ENCODE measurements around the gene PLEKHA4.

DNA sequence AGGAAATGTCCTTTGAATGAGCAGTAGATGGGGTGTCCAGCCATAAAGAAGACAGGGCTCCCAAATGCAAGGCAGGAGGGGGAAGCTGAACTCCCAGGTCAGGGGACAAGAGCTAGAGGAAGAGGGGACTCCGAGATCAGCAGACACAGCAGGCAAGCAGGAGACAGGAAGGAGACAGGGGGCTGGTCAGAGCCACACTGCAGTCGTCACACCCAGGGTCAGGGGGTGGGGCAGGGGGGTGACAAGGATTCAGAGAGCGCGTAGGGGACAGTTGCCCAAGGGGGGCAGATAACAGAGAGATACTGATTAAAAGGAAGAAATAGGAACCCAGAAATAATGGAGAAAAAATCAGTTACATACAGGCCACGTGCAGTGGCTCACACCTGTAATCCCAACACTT, 35.4 kb downstream of the PLEKHA4 start:
- TF ChIP-seq, protein P1, sequence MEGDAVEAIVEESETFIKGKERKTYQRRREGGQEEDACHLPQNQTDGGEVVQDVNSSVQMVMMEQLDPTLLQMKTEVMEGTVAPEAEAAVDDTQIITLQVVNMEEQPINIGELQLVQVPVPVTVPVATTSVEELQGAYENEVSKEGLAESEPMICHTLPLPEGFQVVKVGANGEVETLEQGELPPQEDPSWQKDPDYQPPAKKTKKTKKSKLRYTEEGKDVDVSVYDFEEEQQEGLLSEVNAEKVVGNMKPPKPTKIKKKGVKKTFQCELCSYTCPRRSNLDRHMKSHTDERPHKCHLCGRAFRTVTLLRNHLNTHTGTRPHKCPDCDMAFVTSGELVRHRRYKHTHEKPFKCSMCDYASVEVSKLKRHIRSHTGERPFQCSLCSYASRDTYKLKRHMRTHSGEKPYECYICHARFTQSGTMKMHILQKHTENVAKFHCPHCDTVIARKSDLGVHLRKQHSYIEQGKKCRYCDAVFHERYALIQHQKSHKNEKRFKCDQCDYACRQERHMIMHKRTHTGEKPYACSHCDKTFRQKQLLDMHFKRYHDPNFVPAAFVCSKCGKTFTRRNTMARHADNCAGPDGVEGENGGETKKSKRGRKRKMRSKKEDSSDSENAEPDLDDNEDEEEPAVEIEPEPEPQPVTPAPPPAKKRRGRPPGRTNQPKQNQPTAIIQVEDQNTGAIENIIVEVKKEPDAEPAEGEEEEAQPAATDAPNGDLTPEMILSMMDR (IDR thresholded peaks at IDR 0.05), result no peak
- TF ChIP-seq EP300 (IDR thresholded peaks at IDR 0.05), result no peak
- TF ChIP-seq POLR2A (IDR thresholded peaks at IDR 0.05), result no peak

Measured in ovary (tissue), 3 donors.